Islet precursor cell (in vitro differentiated cells): ENCODE results near the gene KRT23.

Source experiments
- DNase-seq: peaks from one replicate; pipeline ENCODE4 v3.0.0-alpha.2; 2018

The KRT23 gene, protein sequence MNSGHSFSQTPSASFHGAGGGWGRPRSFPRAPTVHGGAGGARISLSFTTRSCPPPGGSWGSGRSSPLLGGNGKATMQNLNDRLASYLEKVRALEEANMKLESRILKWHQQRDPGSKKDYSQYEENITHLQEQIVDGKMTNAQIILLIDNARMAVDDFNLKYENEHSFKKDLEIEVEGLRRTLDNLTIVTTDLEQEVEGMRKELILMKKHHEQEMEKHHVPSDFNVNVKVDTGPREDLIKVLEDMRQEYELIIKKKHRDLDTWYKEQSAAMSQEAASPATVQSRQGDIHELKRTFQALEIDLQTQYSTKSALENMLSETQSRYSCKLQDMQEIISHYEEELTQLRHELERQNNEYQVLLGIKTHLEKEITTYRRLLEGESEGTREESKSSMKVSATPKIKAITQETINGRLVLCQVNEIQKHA

DNA sequence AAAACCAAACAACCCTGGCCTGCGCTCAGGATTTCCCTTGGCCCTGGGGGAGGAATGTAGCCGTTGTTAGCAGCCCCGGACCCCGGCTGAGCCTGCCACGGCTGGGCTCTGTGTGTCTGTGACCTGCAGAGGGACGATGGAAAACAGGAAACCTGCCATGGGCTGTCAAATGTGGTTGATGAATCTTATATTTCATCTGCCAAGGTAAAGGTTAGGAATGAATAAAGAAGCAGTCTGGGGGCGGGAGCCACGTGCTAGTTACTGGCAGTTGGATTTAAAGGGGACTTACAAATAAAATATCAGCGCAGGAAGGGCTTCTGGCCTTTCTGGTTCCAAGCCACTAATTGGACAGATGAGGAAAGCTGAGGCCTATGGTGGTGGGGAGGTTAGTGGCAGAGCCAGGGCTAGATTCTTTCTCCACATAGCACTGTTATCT, at the start of gene KRT23:
Gene KRT23 (minus strand): TSS at position 263 of the 436 bp plus-strand sequence. CDS start 1,043 bp downstream, outside the sequence.
- peak; percentile 78 for DNase-seq

GRCh38 chr17:40986920-40987319, 49.5 kb upstream of the KRT23 start:
- no peak for DNase-seq

DNA sequence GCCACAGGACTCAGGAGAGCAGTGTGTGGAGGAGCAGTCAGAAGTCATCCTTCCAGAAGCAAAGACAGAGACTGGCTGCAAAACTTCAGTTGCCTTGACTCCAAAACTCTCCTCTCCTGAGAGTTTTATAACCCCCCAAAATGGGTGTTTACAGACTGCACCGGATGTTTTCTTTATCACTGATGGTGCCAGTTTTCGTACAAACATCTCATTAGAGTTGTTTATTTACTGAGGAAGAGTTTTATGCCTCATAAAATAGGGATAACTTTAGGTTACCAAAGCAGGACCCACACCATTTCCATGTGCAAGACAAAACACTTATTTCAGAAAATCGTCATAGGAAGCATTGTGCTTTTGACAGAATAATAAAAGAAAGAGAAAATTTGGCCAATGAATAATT, 46.8 kb upstream of the KRT23 start, which contains the start of gene KRT40:
Gene KRT40 (minus strand): TSS at position 101 of the 400 bp plus-strand sequence. CDS start 53 bp downstream, at position 48.
- DNase-seq = no peak

DNA sequence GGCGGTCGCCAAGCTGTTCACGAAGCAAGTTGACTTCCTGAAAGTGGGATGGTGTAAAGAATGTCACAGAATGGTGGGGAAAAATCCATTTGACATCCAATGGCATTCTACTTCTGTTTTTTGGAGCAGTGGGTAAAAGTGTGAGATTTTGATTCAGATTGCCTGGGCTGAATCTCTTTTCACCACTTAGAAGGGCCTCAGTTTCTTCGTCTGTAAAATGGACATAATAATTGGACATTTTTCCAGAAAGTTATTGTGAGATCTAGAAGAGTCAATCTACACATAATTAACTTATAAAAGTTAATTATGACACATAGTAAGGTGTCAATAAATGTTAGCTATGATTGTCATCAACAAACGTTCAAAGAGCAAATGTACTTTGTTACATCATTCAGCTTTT, 43.7 kb upstream of the KRT23 start:
- DNase-seq = no peak

DNA sequence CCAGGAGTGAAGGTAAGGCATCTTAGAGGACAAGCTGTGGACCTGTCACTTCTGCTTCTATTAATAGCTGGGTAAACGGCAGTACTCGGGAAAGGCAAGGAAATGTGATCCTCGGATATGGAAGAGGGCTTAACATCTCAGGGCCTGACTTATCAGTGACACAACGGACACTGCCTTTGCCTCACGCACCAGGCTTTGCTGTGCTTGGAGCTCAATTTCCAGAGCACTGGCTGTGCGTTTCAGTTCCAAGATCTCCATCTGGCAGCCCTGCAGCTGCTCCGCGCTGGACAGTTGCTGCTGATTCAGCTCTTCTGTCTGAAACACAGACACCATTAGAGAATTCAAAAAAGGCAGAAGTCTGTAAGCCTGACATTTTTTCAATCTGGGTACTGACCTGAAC, 43.1 kb upstream of the KRT23 start:
- DNase-seq = peak; percentile 69

- no peak for DNase-seq
These were observed 42.7 kb upstream of the KRT23 start for GRCh38 chr17:40980117-40980516.

DNA sequence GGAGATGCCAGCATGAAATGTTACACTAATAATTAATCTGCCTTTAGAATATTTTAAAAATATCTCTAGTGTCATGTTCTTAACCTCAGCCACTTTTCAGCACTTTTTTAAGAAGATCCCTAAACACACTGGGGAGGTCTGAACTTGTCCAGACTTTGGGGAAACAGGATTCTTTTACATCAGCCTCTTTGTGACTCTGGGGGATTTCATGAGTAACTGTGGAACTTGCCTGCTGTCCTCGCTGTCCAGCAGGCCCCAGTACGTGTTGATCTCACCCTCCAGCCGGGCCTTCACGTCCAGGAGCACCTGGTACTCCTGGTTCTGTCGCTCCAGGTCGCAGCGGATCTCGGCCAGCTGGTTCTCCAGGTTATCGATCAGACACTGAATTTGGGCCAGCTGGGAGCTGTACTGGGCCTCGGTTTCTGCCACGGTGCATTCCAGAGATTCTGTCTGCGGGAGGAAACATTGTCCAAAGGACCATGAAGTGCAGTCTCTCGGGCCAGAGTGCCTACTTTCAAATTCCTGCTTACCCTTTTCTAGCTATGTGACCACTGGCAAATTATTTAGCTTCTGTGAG, 41.2 kb upstream of the KRT23 start:
- peak; percentile 67 for DNase-seq

- DNase-seq = no peak
These were observed 38.1 kb upstream of the KRT23 start for GRCh38 chr17:40975516-40975915.

DNA sequence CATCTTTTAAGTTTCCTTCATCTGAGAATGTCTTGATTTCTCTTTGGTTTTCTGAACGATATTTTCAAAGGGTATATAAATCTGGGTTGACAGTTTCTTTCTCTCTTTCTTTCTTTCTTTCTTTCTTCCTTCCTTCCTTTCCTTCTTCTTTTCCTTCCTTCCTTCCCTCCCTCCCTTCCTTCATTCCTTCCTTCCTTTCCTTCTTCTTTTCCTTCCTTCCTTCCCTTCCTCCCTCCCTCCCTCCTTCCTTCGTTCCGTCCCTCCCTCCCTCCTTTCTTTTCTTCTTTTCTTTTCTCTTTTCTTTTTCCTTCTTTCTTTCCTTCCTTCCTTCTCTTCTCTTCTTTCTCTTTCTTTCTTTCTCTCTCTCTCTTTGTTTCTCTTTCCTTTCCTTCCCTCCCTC, 36.9 kb upstream of the KRT23 start:
- no peak for DNase-seq

DNA sequence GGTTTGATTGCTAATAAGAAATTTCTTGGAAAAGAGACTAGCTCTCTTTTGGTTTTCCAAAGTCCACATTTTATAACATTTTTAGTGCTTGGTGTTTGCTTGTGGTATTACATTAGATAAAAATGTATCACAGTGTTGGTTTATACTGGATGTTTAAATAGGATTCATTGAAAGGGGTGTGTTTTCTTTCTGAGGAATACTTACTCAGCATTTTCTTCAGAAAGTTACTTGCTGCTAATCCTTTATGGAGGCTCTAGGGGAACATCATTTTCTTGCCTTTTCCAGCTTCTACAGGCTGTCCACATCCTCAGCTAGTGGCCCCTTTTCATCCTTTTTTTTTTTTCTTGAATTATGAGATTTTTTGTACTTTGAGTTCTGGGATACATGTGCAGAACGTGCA, 30.1 kb upstream of the KRT23 start:
- DNase-seq = no peak

GRCh38 chr17:40966848-40967247, 29.4 kb upstream of the KRT23 start, which contains the start of gene KRT39:
TSS of gene KRT39 (minus strand) at chr17:40966948. CDS start at chr17:40966856, 92 bp downstream.
- DNase-seq = no peak

- no peak for DNase-seq
These were observed 26.4 kb upstream of the KRT23 start for GRCh38 chr17:40963838-40964237.

DNA sequence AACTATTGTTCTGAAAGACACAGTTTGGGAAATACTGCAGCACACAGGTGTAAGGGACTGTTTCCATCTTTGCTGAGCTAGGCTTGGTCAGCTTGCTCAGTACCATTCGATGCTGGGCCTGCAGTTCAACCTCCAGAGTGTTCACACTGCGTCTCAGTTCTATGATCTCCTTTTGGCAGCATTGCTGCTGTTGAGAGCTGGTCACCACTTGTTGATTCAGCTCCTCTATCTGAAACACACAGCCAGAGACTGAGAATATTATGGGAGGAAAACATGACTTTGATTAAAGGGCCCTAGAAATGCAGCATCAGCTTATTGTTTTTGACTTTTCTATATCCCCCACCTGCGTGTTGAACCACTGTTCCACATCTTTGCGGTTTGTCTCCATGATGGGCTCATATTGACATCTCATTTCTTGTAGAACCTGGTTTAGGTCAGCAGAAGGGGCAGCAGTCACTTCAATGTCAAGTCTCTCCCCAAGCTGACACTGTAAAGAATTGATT, 24.7 kb upstream of the KRT23 start:
- no peak for DNase-seq

DNA sequence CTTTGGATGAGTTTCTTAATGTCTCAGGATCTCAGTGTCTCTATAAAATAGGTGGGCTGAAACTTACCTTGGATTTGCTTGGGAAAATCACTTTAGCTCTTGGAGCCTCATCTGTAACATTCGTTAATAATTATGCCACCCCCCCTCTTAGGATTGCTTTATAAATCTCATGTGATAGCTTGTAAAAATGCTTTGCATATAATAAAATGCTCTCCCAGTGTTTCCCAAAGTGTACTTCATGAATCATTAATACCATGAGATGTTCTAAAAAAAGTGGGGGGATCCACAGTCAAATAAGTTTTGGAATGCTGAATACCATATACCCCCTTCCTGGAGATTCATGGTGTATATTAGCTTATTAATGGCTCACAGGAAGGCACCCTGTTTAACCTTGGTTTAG, 24.1 kb upstream of the KRT23 start:
- DNase-seq = no peak

- peak; percentile 67 for DNase-seq
These were observed 22.7 kb upstream of the KRT23 start for GRCh38 chr17:40960144-40960543.

GRCh38 chr17:40958086-40958953, 20.9 kb upstream of the KRT23 start:
- DNase-seq = peak; percentile 71

DNA sequence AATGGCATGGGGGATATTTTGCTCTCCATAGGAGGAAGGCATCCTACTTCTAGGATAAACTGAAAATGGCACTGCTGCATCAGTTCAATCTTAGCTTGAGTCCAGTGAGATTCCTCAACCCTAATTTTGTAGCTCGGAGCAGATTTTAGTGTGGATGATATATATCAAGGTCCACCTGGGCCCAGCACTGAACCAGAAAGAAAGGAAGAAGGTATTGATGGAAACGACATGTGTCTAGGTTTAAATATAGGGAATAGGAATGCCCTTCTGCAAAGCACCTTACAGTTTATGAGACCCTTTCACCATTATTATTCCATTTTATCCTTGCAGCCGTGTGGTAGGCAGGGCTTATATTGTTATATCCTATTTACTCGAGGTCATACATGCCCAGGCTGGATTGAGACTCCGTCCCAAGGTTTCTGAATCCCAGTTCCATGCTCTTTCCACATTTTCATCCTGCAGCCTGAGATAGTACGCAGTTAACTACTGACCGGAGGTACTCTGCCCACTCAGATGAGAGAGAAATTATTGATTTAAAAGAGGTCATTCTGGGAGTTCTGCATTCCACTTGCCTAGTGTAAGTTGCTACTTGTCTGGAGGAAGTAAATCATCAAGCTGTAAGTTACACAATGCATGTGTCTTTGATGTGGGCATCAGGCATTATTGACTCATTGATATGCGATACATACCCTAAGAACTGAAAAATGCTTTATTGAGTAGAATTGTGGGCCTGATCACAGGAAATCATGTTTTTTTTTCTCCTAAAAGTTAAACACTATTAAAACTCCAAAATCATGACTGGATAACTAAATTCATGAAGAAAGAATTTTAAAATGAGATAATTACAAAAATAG, 19.2 kb upstream of the KRT23 start:
- peak; percentile 42 for DNase-seq

- DNase-seq = peak; percentile 15
These were observed 16.4 kb upstream of the KRT23 start for GRCh38 chr17:40953881-40954280.

DNA sequence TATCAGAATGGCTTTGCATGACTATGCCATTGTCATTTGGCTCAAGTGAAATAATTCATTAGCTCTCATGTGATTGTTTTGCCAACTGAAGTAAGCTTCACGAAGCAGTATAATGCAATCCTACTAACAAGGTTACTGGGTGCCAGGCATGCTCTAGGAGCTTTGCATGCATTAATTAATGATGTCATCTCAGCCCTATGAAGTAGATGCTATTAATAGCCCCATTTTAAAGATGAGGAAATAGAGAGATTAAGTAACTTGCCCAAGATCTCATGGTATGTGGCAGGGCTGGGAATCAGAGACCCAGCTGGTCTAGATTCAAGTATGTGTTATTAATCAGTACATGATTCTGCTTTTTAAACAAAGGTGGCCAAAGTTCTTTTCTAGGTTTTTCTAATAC, 15.2 kb upstream of the KRT23 start:
- peak; percentile 20 for DNase-seq

- peak; percentile 18 for DNase-seq
These were observed 14.7 kb upstream of the KRT23 start for GRCh38 chr17:40952154-40952553.

- DNase-seq = peak; percentile 54
These were observed 13.7 kb upstream of the KRT23 start for GRCh38 chr17:40951011-40951622.

- DNase-seq = peak; percentile 12
These were observed 12.7 kb upstream of the KRT23 start for GRCh38 chr17:40950176-40950575.
